Osteocyte (in vitro differentiated cells): ENCODE results near the gene COL27A1. TPM values are rescaled to one million over a fixed set of nuclear protein-coding genes. Genes with fewer than 3 reads are reported as not detected.

ENCODE experiments used
- DNase-seq: peaks from one replicate; pipeline ENCODE4 v3.0.0; 2021; ENCODE audit warnings: mixed read lengths; ENCODE audit not compliant: unreplicated experiment; ENCODE audit errors: extremely low spot score
- H3K27ac Mint-ChIP-seq: one replicate; pipeline ENCODE4 v1.8.0; 2021; ENCODE audit warnings: mild to moderate bottlenecking, mixed read lengths; ENCODE audit not compliant: unreplicated experiment
- H3K27me3 Mint-ChIP-seq: one replicate; pipeline ENCODE4 v1.8.0; 2021; ENCODE audit warnings: mixed read lengths; ENCODE audit not compliant: unreplicated experiment
- H3K36me3 Mint-ChIP-seq: one replicate; pipeline ENCODE4 v1.8.0; 2021; ENCODE audit warnings: mixed read lengths; ENCODE audit not compliant: unreplicated experiment
- H3K4me1 Mint-ChIP-seq: one replicate; pipeline ENCODE4 v1.8.0; 2021; ENCODE audit warnings: mixed read lengths; ENCODE audit not compliant: unreplicated experiment
- H3K4me3 Mint-ChIP-seq: one replicate; pipeline ENCODE4 v1.8.0; 2021; ENCODE audit warnings: mild to moderate bottlenecking, moderate library complexity, mixed read lengths; ENCODE audit not compliant: unreplicated experiment
- H3K9me3 Mint-ChIP-seq: one replicate; pipeline ENCODE4 v1.8.0; 2021; ENCODE audit warnings: mixed read lengths; ENCODE audit not compliant: unreplicated experiment
- CTCF ChIP-seq: fragments of 200-600 bp; sonication (generic); IDR thresholded peaks from 2 replicates; pipeline ENCODE4 v1.5.0; 2021; ENCODE audit warnings: antibody characterized with exemption, mild to moderate bottlenecking, moderate library complexity
- total RNA-seq: library from RNA; stranded (reverse); gene quantifications from 2 replicates; pipeline ENCODE4 v1.2.1, GENCODE V29; 2021

The COL27A1 gene
- total RNA-seq, 1 donor from 2014 or later, result 44.4 TPM

- DNase-seq, result no peak
- H3K4me3 Mint-ChIP-seq, result no peak overlapping the region
- no peaks in the 10 kb centered on the region for H3K27me3 Mint-ChIP-seq
- H3K4me1 Mint-ChIP-seq, result peaks cover 8% of the 10 kb centered on the region
- no peaks in the 10 kb centered on the region for H3K9me3 Mint-ChIP-seq
- no peak for TF ChIP-seq CTCF
- peaks cover 30% of the 10 kb centered on the region for H3K36me3 Mint-ChIP-seq
- H3K27ac Mint-ChIP-seq, result no peak overlapping the region
These were observed 48.9 kb downstream of the COL27A1 start for GRCh38 chr9:114204265-114204664.

GRCh38 chr9:114205171-114206015 is 50.1 kb downstream of the COL27A1 start:
- no peak overlapping the region for H3K4me3 Mint-ChIP-seq
- H3K9me3 Mint-ChIP-seq, result no peaks in the 10 kb centered on the region
- TF ChIP-seq CTCF, result no peak
- H3K27ac Mint-ChIP-seq, result no peak overlapping the region
- H3K36me3 Mint-ChIP-seq, result peaks cover 30% of the 10 kb centered on the region
- DNase-seq, result no peak
- H3K27me3 Mint-ChIP-seq, result no peaks in the 10 kb centered on the region
- peaks cover 8% of the 10 kb centered on the region for H3K4me1 Mint-ChIP-seq

- no peak for DNase-seq
- Mint-ChIP-seq H3K4me3 (no peak overlapping the region), H3K27ac (no peak overlapping the region), H3K36me3 (peaks cover 30% of the 10 kb centered on the region), H3K9me3 (no peaks in the 10 kb centered on the region), H3K4me1 (peaks cover 8% of the 10 kb centered on the region), H3K27me3 (no peaks in the 10 kb centered on the region)
- no peak for TF ChIP-seq CTCF
These were observed 51.0 kb downstream of the COL27A1 start for GRCh38 chr9:114206221-114206789.

- no peak overlapping the region for H3K4me3 Mint-ChIP-seq
- H3K27me3 Mint-ChIP-seq, result no peaks in the 10 kb centered on the region
- H3K36me3 Mint-ChIP-seq, result peaks cover 31% of the 10 kb centered on the region
- peaks cover 8% of the 10 kb centered on the region for H3K4me1 Mint-ChIP-seq
- no peak for TF ChIP-seq CTCF
- H3K27ac Mint-ChIP-seq, result peak overlapping the region; percentile 38
- no peaks in the 10 kb centered on the region for H3K9me3 Mint-ChIP-seq
- DNase-seq, result no peak
These were observed 51.9 kb downstream of the COL27A1 start for GRCh38 chr9:114207034-114207810.

DNA sequence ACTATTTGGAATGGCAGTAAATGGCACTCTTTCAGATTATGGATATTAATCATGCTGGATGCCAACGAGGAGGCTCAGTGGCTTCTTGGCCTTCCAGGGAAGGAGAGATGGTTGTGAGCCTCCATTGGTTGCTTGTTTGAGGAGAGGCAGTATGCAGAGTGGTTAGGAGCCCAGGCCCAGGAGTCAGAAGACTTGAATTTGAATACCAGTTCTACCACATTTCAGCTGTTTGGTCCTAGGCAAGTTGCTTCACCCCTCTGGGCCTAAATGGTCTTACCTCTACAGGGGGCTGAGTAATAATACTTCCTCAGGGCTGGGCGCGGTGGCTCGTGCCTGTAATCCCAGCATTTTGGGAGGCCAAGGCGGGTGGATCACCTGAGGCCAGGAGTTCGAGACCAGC is 52.5 kb downstream of the COL27A1 start:
- H3K9me3 Mint-ChIP-seq, result no peaks in the 10 kb centered on the region
- H3K27ac Mint-ChIP-seq, result no peak overlapping the region
- H3K4me1 Mint-ChIP-seq, result peaks cover 8% of the 10 kb centered on the region
- DNase-seq, result no peak
- H3K4me3 Mint-ChIP-seq, result no peak overlapping the region
- no peaks in the 10 kb centered on the region for H3K27me3 Mint-ChIP-seq
- no peak for TF ChIP-seq CTCF
- peaks cover 29% of the 10 kb centered on the region for H3K36me3 Mint-ChIP-seq
